ENCODE data around the gene RBM12.

RBM12 gene

GRCh38 chr20:35620818-35621559 is 43.7 kb downstream of the RBM12 start:
- no peak for DNase-seq (ENCODE audit: low read depth)

GRCh38 chr20:35619196-35620095 is 45.3 kb downstream of the RBM12 start:
- DNase-seq (ENCODE audit: low read depth), result no peak

- no peak for DNase-seq (ENCODE audit: low read depth)
These were observed 46.2 kb downstream of the RBM12 start for GRCh38 chr20:35618263-35619131.

- DNase-seq (ENCODE audit: low read depth), result no peak
These were observed 47.1 kb downstream of the RBM12 start for GRCh38 chr20:35617397-35618262.

GRCh38 chr20:35616465-35617396 is 48.0 kb downstream of the RBM12 start:
- no peak for DNase-seq (ENCODE audit: low read depth)

GRCh38 chr20:35615667-35616464 is 48.8 kb downstream of the RBM12 start, which contains the start of gene SPAG4:
TSS of gene SPAG4 (plus strand) at chr20:35615829. CDS start at chr20:35616004, 175 bp downstream.
- DNase-seq (ENCODE audit: low read depth), result peak; percentile 98

- no peak for DNase-seq (ENCODE audit: low read depth)
These were observed 53.2 kb downstream of the RBM12 start for GRCh38 chr20:35611482-35611881.

GRCh38 chr20:35610833-35611427 is 53.8 kb downstream of the RBM12 start:
- no peak for DNase-seq (ENCODE audit: low read depth)

- no peak for DNase-seq (ENCODE audit: low read depth)
These were observed 57.5 kb downstream of the RBM12 start for GRCh38 chr20:35607003-35607735.

- no peak for DNase-seq (ENCODE audit: low read depth)
These were observed 58.6 kb downstream of the RBM12 start for GRCh38 chr20:35606127-35606526.

GRCh38 chr20:35604449-35604747 is 60.3 kb downstream of the RBM12 start:
- DNase-seq (ENCODE audit: low read depth), result no peak

GRCh38 chr20:35603695-35604448 is 60.8 kb downstream of the RBM12 start:
- no peak for DNase-seq (ENCODE audit: low read depth)

GRCh38 chr20:35602851-35603495 is 61.7 kb downstream of the RBM12 start:
- no peak for DNase-seq (ENCODE audit: low read depth)

GRCh38 chr20:35601990-35602389 is 62.7 kb downstream of the RBM12 start:
- DNase-seq (ENCODE audit: low read depth), result no peak

- no peak for DNase-seq (ENCODE audit: low read depth)
These were observed 63.4 kb downstream of the RBM12 start for GRCh38 chr20:35600993-35601973.
